ENCODE measurements around the gene LUC7L. TPM values are rescaled to one million over a fixed set of nuclear protein-coding genes. Genes with fewer than 3 reads are reported as not detected.
"Not testable (repeated sequence)": the region's sequence is repeated elsewhere in the genome, so short reads cannot be mapped to it uniquely, and the experiment has no call there.

Gene LUC7L
- total RNA-seq, 1 donor from 2014 or later = 53.0 TPM

GRCh38 chr16:268141-269053 is 39.1 kb upstream of the LUC7L start:
- no peak overlapping the region for H3K4me3 ChIP-seq
- no peak for DNase-seq (ENCODE audit: low spot score in 2 of 2)

GRCh38 chr16:267562-267961 is 38.3 kb upstream of the LUC7L start:
- DNase-seq (ENCODE audit: low spot score in 2 of 2); H3K27ac ChIP-seq; H3K4me3 ChIP-seq; H3K4me1 ChIP-seq; H3K9me3 ChIP-seq; intact Hi-C loops (cut with DNase I); H3K27me3 ChIP-seq: not testable (repeated sequence)
- H3K36me3 ChIP-seq = peaks cover 22 to 30% of the 10 kb centered on the region in 2 donors

More at GRCh38 chr16:268141-269053, 39.1 kb upstream of the LUC7L start:
- no peaks in the 10 kb centered on the region for H3K9me3 ChIP-seq
- H3K27me3 ChIP-seq = no peaks in the 10 kb centered on the region
- TF ChIP-seq CTCF (IDR thresholded peaks at IDR 0.05) = no peak
- H3K4me1 ChIP-seq = no peaks in the 10 kb centered on the region
- H3K27ac ChIP-seq = no peak overlapping the region
- H3K36me3 ChIP-seq = peaks cover 15 to 21% of the 10 kb centered on the region in 2 donors
- intact Hi-C loops (cut with DNase I) = no loop called here

- Histone ChIP-seq H3K27ac (no peak overlapping the region), H3K4me1 (no peaks in the 10 kb centered on the region), H3K27me3 (no peaks in the 10 kb centered on the region), H3K36me3 (peaks cover 33 to 40% of the 10 kb centered on the region in 2 donors), H3K4me3 (no peak overlapping the region), H3K9me3 (no peaks in the 10 kb centered on the region)
- no peak for DNase-seq (ENCODE audit: low spot score in 2 of 2)
- intact Hi-C loops (cut with DNase I) = no loop called here
- TF ChIP-seq CTCF (IDR thresholded peaks at IDR 0.05) = no peak
Measured at GRCh38 chr16:266258-267164, 37.3 kb upstream of the LUC7L start.

GRCh38 chr16:265711-266110 is 36.5 kb upstream of the LUC7L start:
- no peak for TF ChIP-seq CTCF (IDR thresholded peaks at IDR 0.05)
- Histone ChIP-seq H3K27me3 (no peaks in the 10 kb centered on the region), H3K9me3 (no peaks in the 10 kb centered on the region), H3K36me3 (peaks cover 39 to 48% of the 10 kb centered on the region in 2 donors), H3K27ac (no peak overlapping the region), H3K4me3 (no peak overlapping the region), H3K4me1 (no peaks in the 10 kb centered on the region)
- DNase-seq (ENCODE audit: low spot score in 2 of 2) = no peak
- intact Hi-C loops (cut with DNase I) = no loop called here

GRCh38 chr16:265002-265529 is 35.8 kb upstream of the LUC7L start:
- Histone ChIP-seq H3K27ac (no peak overlapping the region), H3K9me3 (no peaks in the 10 kb centered on the region), H3K27me3 (no peaks in the 10 kb centered on the region), H3K4me3 (no peak overlapping the region), H3K36me3 (peaks cover 42 to 55% of the 10 kb centered on the region in 2 donors), H3K4me1 (no peaks in the 10 kb centered on the region)
- intact Hi-C loops (cut with DNase I) = no loop called here
- no peak for DNase-seq (ENCODE audit: low spot score in 2 of 2)
- no peak for TF ChIP-seq CTCF (IDR thresholded peaks at IDR 0.05)
